Measurements from ENCODE around the gene HSPA4L.

DNA sequence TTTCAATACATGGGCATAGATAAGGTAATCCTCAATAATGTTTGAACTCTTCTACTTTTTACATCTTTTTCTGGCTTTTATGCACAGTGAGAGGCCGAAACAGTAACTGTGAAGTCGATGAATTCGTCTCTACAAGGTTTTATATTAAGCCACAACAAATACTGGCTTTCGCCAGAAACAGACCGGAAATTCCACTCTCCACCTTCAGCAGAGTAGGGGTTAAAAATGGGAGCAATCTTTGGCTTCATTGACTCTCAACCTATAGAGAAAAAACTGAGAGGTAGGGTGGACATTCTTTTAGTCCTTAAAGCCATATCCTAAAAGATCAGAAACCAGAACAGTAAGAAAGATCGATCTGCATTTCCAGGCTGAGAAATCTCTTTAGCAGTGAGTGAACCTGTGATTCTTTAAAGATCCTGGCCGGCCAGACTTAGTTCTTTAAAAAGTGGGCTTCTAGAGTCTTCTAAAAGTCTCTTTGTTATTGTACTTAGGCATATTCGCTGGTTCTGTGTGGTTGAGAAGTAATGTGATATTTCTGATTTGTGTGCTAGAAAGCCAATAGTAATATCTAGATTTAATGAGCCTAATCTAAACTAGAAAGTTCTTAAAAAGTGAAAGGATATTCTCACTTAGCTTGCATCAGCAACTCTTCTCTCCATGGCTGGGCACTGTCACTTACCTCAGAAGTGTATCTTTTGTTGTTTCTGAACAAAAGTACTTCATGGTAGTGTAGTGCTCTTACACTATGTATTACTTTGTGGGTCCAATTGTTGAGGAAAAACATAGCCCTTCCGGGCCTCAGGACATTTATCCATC lies 2.0 kb downstream of the HSPA4L start:
- TF ChIP-seq POLR2AphosphoS5 (IDR thresholded peaks at IDR 0.05; ENCODE audit: borderline replicate concordance, low read depth, low read length) (no peak), EZH2 (IDR thresholded peaks at IDR 0.05) (no peak)
